IPS-18a (cell line): ENCODE data around the gene EFNA3.
A peak's percentile ranks its signal among the peaks of the same experiment; 100 is the strongest.

Experiments used
- H3K27ac ChIP-seq: one replicate; pipeline ENCODE4 v1.5.1; 2013; ENCODE audit warnings: low read length
- H3K27me3 ChIP-seq: one replicate; pipeline ENCODE4 v1.6.1; 2013; ENCODE audit warnings: mild to moderate bottlenecking, low read length; ENCODE audit not compliant: control insufficient read depth, insufficient read depth
- H3K36me3 ChIP-seq: one replicate; pipeline ENCODE4 v1.6.1; 2013; ENCODE audit warnings: low read depth, low read length; ENCODE audit not compliant: control insufficient read depth
- H3K4me1 ChIP-seq: one replicate; pipeline ENCODE4 v1.6.1; 2013; ENCODE audit warnings: low read depth, low read length; ENCODE audit not compliant: control insufficient read depth
- H3K4me3 ChIP-seq: one replicate; pipeline ENCODE4 v1.5.1; 2013; ENCODE audit warnings: low read length
- H3K9ac ChIP-seq: one replicate; pipeline ENCODE4 v1.6.1; 2013; ENCODE audit warnings: mild to moderate bottlenecking, low read length, moderate library complexity
- H3K9me3 ChIP-seq: one replicate; pipeline ENCODE4 v1.6.1; 2013; ENCODE audit warnings: low read depth, low read length; ENCODE audit not compliant: control insufficient read depth

Gene EFNA3

DNA sequence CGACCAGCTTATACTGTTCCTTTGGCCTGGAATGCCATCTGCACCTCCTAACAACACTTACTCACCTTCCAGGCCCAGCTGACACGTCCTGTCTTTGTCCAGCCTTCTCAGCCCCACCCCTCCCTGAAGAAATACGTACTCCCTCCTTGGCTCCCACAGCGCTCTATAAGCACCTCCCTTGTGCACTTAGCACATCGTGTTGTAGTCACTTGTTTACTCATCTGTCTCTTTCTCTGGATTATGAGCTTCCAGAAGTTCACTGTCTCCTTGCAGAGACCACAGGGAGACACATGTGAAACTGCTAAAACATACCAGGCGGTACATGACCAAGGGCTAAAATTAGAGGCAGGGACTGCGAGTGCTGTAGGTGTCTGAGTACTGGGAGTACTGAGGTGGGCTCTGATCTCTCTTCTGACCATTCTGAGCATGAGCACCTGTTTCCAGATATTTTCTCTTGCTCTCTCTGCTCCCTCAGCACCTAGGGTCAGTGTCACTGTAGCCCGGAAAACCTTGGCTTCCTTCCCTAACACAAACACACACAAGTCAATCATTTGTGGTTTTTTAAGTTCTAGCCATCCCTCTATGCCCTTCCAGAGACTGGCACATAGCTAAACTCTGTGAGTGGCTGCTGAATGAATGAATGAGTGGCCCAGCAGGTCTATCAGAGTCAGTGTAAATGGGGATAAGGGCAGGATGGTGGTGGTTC, 39.9 kb upstream of the EFNA3 start:
- Histone ChIP-seq H3K27me3 (no peaks in the 10 kb centered on the region), H3K27ac (no peak overlapping the region), H3K36me3 (no peaks in the 10 kb centered on the region), H3K9ac (no peak overlapping the region), H3K9me3 (no peaks in the 10 kb centered on the region), H3K4me1 (no peaks in the 10 kb centered on the region), H3K4me3 (no peak overlapping the region)

DNA sequence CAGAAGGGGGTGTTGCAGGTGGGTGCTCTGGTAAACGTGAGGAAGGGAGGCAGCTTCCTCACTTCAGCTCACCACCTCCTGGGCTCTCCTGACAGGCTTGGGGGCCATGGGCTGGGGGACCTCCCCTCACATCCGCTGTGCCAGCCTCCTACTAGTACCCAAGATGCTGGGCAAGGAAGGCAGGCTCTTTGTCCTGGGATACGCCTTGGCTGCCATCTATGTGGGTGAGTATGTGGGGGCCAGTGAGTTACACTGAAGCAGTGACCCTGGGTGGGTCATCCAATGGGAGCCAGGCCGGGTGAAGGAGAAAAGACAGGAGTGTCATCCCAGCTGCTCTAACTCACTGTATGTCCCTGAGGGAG, 39.3 kb upstream of the EFNA3 start:
- Histone ChIP-seq H3K36me3 (no peaks in the 10 kb centered on the region), H3K9me3 (no peaks in the 10 kb centered on the region), H3K27ac (no peak overlapping the region), H3K27me3 (no peaks in the 10 kb centered on the region), H3K4me3 (no peak overlapping the region), H3K9ac (no peak overlapping the region), H3K4me1 (no peaks in the 10 kb centered on the region)

DNA sequence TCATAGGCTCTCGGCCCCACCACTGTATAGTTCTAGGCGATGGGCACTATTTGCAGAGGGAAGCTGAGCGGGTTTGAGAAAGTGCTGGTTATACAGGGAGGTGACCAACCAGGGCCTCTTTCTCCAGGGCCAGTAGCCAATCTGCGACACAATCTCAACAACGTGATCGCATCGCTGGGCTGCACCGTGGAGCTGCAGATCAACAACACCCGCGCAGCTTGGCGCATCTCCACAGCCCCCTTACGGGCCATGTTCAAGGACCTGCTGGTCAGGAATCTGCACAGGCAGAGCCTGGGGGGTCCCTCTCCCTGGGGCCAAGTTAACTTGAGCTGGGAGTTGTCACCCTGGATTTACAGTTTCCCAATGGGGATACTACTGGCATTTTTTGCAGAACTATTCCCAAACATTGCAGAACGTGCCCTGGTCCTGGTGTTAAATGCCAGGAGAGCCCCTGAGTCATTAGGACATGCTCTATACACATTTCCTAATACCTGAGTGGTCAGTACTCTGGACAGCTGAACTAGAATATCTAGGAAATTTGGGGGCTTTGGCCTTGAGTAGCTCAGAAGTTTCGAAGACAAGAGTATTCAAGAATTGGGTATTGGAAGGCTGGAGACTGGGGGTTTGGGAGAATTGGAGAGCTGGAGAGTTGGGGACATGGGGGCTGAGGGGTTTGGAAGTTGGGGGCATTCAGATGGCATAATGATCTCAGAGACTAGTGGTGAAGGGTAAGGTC, 38.1 kb upstream of the EFNA3 start:
- Histone ChIP-seq H3K4me3 (no peak overlapping the region), H3K4me1 (peaks cover 7% of the 10 kb centered on the region), H3K27ac (no peak overlapping the region), H3K9me3 (no peaks in the 10 kb centered on the region), H3K36me3 (no peaks in the 10 kb centered on the region), H3K27me3 (no peaks in the 10 kb centered on the region), H3K9ac (no peak overlapping the region)

DNA sequence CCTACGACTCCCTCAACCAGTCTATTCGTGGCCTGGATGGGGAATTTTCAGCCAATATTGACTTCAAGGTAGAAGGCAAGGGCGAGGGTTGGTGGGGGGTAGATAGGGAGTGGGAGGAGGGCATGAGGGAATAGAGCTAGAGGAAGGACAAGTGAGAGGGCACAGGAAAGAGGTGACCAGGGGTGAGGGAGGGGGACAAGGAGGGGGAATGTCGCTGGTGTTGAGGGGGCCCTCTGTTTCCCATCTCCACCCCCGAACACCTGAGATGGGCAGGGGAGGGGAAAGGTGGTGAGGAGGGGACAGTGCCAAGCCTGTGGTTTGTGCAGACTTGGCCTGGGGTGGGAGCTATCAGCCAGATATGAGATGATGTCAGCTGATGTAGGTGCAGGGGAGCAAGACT, 35.8 kb upstream of the EFNA3 start:
- peaks cover 7% of the 10 kb centered on the region for H3K4me1 ChIP-seq
- H3K27ac ChIP-seq, result no peak overlapping the region
- H3K9ac ChIP-seq, result no peak overlapping the region

DNA sequence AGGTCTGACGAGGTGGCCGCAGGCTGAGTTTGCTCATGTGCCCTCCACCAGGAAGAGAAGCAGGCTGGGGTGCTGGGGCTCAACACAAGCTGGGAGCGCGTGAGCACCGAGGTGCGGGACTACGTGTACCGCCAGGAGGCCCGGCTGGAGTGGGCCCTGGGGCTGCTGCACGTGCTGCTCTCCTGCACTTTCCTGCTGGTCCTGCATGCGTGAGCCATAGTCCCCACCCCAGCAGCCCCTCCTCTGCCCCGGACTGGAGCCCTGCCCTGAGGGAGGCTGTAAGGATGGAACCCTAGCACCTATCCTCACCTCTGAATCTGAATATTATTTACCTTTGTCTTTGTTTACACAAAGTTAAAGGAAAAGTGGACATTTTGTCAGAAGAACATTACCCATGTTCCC, 35.3 kb upstream of the EFNA3 start:
- Histone ChIP-seq H3K4me3 (no peak overlapping the region), H3K4me1 (peaks cover 7% of the 10 kb centered on the region), H3K36me3 (no peaks in the 10 kb centered on the region), H3K9me3 (no peaks in the 10 kb centered on the region), H3K9ac (no peak overlapping the region), H3K27me3 (no peaks in the 10 kb centered on the region), H3K27ac (no peak overlapping the region)

More for the DNA sequence above, 35.8 kb upstream of the EFNA3 start:
- no peaks in the 10 kb centered on the region for H3K36me3 ChIP-seq
- H3K27me3 ChIP-seq, result no peaks in the 10 kb centered on the region
- H3K9me3 ChIP-seq, result no peaks in the 10 kb centered on the region
- no peak overlapping the region for H3K4me3 ChIP-seq

DNA sequence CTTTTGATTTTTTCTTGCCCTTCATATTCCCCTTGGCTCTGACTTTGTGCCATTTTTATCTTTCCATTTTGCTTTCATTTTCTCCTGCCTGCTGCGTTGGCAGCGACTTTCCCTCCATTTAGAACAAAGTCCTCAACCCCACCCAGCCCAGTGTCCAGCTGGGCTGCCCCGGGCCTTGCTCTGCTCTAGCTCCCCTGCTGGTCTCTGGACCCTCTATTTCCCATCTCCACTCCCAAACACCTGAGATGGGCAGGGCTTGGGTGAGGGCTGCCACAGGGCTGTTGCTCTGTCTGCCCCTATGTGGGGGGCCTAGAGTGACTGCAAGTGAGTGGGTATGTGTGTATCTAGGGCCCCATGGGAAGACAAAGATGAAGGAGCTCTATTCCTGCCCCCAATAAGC, 34.8 kb upstream of the EFNA3 start:
- peaks cover 7% of the 10 kb centered on the region for H3K4me1 ChIP-seq

DNA sequence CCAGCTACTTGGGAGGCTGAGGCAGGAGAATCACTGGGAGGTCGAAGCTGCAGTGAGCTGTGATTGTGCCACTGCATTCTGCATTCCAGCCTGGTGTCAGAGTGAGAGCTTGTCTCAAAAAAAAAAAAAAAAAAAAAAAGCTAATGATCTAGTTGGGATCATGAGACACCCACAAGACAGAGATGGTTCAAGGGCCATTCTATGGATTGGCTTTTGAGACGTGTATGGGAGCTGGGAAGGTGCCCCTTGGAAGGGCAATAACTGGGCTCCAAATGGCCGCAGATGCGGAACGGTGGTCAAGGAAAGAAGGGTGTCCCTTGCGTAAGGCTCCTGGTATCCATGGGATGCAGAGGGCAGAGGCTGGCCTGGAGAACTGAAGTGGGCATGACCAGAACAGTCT, 34.3 kb upstream of the EFNA3 start:
- no peaks in the 10 kb centered on the region for H3K9me3 ChIP-seq
- H3K27me3 ChIP-seq, result no peaks in the 10 kb centered on the region
- H3K4me1 ChIP-seq, result peaks cover 7% of the 10 kb centered on the region
- H3K9ac ChIP-seq, result no peak overlapping the region
- H3K4me3 ChIP-seq, result no peak overlapping the region
- no peak overlapping the region for H3K27ac ChIP-seq
- no peaks in the 10 kb centered on the region for H3K36me3 ChIP-seq

More for the DNA sequence above, 34.8 kb upstream of the EFNA3 start:
- no peaks in the 10 kb centered on the region for H3K27me3 ChIP-seq
- H3K36me3 ChIP-seq, result no peaks in the 10 kb centered on the region
- no peak overlapping the region for H3K27ac ChIP-seq
- H3K9me3 ChIP-seq, result no peaks in the 10 kb centered on the region
- H3K4me3 ChIP-seq, result no peak overlapping the region
- H3K9ac ChIP-seq, result no peak overlapping the region

DNA sequence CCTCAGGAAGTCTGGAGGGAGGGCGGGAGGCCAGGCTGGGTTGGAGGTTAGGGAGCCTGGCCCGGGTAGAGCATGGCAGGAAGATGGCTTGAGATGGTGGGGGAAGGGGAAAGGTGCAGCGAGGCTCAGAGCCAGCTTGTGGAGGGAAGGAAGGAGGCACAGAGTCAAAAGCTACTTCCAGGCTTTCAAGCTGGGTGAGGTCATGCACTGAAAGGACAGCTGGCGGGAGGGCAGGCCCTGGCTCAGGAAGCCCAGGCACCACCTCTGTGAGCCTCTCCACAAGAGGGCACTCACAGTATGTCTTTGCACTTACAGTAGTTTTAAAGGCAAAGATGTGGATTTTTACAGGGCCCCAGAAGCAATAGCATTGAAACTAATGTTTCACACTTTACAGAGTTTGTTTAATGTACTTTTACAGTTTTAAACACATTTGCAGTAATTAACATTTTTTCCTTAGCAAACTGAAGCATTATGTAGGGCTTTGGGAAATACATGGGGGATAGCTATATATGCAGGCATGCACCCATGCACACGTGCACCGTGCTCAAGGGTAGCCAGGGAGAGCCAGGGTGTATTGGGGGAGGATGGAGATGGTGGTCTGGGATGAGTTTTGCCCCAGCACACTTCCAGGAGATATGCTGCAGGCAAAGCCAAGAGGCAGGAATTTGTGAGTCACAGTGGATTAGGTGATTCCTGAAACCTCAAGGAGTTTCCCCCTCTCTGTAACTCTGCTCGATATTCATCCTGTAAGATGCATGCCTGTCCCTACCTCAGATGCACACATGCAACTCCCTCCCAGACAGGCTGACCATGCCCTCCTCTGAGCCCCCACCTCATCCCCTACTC, 33.6 kb upstream of the EFNA3 start:
- H3K27me3 ChIP-seq, result peaks cover 6% of the 10 kb centered on the region
- peaks cover 11% of the 10 kb centered on the region for H3K4me1 ChIP-seq
- no peak overlapping the region for H3K4me3 ChIP-seq
- no peaks in the 10 kb centered on the region for H3K36me3 ChIP-seq
- no peaks in the 10 kb centered on the region for H3K9me3 ChIP-seq
- H3K9ac ChIP-seq, result no peak overlapping the region
- no peak overlapping the region for H3K27ac ChIP-seq

DNA sequence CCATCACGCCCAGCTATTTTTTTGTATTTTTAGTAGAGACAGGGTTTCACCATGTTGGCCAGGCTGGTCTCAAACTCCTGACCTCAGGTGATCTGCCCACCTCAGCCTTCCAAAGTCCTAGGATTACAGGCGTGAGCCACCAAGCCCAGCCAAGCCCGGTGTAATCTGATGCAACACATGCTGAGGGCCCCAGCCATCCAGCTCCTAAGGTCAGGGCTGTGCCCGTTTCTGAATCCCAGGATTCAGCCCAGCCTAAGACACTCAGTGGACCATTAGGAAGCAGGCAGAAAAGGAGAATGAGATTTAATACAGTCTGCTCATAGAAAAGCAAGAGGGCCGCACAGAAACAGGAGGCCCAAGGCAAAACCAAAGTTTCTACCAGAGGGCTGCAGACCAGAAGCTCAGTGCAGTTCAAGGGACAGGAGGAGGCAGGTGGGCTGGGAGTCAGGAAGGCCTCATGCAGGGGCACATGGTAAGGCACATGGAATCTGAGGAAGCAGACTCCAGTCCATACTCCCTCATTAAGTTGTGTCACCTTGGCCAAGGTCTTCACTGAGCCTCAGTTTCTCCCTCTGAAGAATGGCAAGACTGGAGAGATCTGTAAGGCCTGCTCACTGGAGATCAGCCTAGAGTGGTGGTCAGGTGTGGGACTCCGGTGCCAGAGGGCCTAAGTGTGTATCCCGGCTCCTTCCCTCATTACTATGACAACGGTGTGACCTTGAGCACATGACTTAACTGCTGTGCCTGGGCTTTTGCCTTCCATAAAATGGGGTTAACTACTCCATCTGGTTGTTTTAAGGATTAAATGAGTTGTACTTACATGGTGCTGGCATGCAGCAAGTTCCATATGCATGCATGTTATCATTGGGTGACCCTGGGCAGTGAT, 29.9 kb upstream of the EFNA3 start:
- Histone ChIP-seq H3K27ac (no peak overlapping the region), H3K9ac (no peak overlapping the region), H3K36me3 (no peaks in the 10 kb centered on the region), H3K4me1 (peaks cover 18% of the 10 kb centered on the region), H3K9me3 (no peaks in the 10 kb centered on the region), H3K4me3 (no peak overlapping the region), H3K27me3 (peaks cover 23% of the 10 kb centered on the region)

DNA sequence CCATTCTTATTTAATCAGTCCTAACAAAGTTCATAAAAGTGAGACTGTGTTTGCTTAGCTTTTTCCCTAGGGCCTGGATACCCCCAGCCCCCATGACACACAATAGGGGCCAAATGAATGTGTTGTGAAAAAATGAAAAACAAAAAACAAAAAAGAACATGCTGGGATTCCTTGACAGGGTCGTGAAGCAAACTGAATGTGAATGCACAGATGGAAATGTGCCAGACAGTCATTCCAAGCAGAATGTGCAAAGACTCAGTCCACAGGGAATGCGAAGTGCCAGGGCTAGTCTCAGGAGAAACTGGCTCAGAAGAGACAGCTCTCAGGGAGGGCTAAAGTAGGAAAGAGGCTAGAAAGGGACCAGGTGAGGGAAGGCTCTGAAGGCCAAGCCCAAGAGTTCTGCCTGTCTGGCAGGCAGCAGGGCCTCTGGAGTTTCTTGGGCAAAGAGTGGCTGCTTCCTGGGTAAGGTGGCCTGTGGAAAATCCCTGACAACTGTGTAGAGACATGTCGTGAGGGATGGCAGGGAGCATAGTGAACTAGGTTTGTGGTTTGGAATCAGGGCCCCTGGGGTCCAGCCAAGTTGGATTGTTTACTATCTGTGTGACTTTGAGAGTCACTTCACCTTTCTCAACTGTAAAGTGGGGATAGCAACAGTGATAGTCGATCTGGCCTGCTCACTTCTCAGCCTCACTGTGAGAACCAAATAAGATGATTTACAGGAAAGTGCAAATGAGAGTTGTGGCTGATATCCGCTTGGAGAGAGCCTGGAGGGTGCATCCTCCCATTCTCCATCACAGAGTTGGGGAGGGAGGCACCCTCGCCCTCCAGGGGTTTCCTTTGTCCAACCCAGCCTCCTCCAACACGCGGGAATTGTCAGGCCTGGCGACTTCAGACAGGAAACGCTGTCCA, 28.7 kb upstream of the EFNA3 start:
- no peaks in the 10 kb centered on the region for H3K9me3 ChIP-seq
- H3K9ac ChIP-seq, result peak overlapping the region; percentile 57
- H3K4me1 ChIP-seq, result peaks cover 14% of the 10 kb centered on the region
- peak overlapping the region; percentile 74 for H3K4me3 ChIP-seq
- no peaks in the 10 kb centered on the region for H3K36me3 ChIP-seq
- H3K27me3 ChIP-seq, result peaks cover 23% of the 10 kb centered on the region
- no peak overlapping the region for H3K27ac ChIP-seq
